DOHH2 (cell line): ENCODE results near the gene SCO1.

Experiments
- EZH2phosphoT487 ChIP-seq: fragments of 200-600 bp; sonication (generic); IDR thresholded peaks from 2 replicates; pipeline ENCODE4 v1.6.1; 2017; ENCODE audit warnings: borderline replicate concordance, mild to moderate bottlenecking, antibody characterized with exemption, low read length, moderate library complexity, mixed read lengths
- TF ChIP-seq, protein P1 (sequence below): fragments of 200-600 bp; sonication (generic); IDR thresholded peaks from one replicate; pipeline ENCODE4 v1.5.1; 2014; ENCODE audit warnings: antibody characterized with exemption, mild to moderate bottlenecking, low read depth, low read length; ENCODE audit not compliant: poor library complexity, severe bottlenecking

DNA sequence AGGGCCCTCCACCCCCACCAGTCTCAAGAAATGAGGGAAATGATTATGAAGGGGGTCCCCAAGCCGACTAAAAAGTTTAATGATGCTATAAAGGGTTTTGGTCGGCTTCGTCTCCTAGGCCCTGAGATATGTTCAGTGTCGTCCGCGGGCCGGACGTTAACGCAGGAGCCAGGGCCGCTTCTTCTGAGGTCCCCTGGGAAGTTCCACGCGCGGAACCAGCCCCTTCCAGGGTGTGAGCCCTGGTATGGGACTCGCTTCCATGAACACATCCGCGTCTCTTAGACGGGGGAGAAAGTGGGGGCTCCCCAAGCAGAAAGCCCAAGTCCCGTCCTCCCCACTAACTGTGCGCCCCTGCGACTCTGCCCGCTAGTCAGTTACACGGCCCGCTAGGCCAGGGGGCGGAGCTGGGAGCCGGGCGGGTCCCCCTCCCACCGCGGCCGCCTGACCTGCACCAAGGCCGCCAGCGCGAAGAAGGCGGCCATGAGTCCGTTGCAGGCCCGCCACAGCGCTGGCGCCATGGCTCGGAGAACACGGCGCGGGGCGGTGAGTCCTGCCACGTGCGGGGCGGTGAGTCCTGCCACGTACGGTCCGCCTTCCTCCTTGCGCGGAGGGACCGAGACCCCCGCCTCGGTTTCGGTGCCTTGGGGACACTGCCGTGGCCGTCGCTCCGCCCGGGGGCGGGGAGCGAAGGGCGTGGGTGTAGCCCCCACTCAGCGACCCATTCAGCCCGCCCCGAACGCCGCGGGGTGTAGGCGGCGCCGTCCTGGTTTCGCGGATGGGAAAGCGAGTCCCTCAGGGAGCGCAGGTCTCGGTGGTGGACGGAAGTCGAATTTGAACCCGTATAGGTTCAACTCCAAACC lies 32.2 kb upstream of the SCO1 start, which contains the start of gene TMEM220:
- TF ChIP-seq, protein P1, sequence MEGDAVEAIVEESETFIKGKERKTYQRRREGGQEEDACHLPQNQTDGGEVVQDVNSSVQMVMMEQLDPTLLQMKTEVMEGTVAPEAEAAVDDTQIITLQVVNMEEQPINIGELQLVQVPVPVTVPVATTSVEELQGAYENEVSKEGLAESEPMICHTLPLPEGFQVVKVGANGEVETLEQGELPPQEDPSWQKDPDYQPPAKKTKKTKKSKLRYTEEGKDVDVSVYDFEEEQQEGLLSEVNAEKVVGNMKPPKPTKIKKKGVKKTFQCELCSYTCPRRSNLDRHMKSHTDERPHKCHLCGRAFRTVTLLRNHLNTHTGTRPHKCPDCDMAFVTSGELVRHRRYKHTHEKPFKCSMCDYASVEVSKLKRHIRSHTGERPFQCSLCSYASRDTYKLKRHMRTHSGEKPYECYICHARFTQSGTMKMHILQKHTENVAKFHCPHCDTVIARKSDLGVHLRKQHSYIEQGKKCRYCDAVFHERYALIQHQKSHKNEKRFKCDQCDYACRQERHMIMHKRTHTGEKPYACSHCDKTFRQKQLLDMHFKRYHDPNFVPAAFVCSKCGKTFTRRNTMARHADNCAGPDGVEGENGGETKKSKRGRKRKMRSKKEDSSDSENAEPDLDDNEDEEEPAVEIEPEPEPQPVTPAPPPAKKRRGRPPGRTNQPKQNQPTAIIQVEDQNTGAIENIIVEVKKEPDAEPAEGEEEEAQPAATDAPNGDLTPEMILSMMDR, result no peak
- peak; percentile 90 for TF ChIP-seq EZH2phosphoT487
